B cell (primary cell): ENCODE results near the gene REN. TPM values are rescaled to one million over a fixed set of nuclear protein-coding genes. Genes with fewer than 3 reads are reported as not detected.

ENCODE experiments used
- ATAC-seq: fragments of 200-7000 bp; cut with Tn5 transposase; one replicate; pipeline ENCODE4 v1.10.0; 2021; ENCODE audit warnings: low read depth, mild to moderate bottlenecking, moderate number of reproducible peaks, moderate library complexity
- CTCF ChIA-PET: fragments of 350-600 bp; sonication (Branson Sonifier 250); formaldehyde crosslinking; loops from one replicate; lab custom pipeline; 2021; ENCODE audit warnings: antibody characterized with exemption, inconsistent platforms; lab: Charles Lee
- POLR2A ChIA-PET: fragments of 350-600 bp; sonication (Branson Sonifier 250); formaldehyde crosslinking; loops from one replicate; lab custom pipeline; 2021; ENCODE audit warnings: antibody characterized with exemption; lab: Charles Lee
- DNase-seq: peaks from one replicate; pipeline ENCODE4 v3.0.0; 2013
- H2AFZ ChIP-seq: 2 replicates; pipeline ENCODE4 v1.6.1; 2012; ENCODE audit warnings: mild to moderate bottlenecking, low read depth, low read length; ENCODE audit not compliant: insufficient read depth, poor library complexity, severe bottlenecking
- H3K27ac ChIP-seq, 2 donors: 1 replicate in 1 of 2; 2 replicates in 1 of 2; pipeline ENCODE4 v1.5.1; 2012 to 2013; ENCODE audit warnings: low read length in 2 of 2, mild to moderate bottlenecking in 2 of 2, moderate library complexity in 1 of 2
- H3K27me3 ChIP-seq, 4 experiments: fragments of 200-600 bp in 1 of 4; sonication (generic) in 1 of 4; replicated peaks in 1 of 4; 1 replicate in 2 of 4; 2 replicates in 2 of 4; pipeline versions ENCODE4 v1.6.1 to v1.7.0; 2013 to 2016; ENCODE audit warnings: low read length in 3 of 4, mild to moderate bottlenecking in 2 of 4, mixed read lengths in 1 of 4, moderate library complexity in 1 of 4; ENCODE audit not compliant: insufficient read depth in 4 of 4, control insufficient read depth in 3 of 4; ENCODE audit errors: control extremely low read depth in 1 of 4
- H3K36me3 ChIP-seq, 2 experiments: replicated peaks in 1 of 2; 1 replicate in 1 of 2; 2 replicates in 1 of 2; pipeline versions ENCODE4 v1.6.1 to v1.7.1; 2013; ENCODE audit warnings: low read length in 1 of 2; ENCODE audit not compliant: insufficient read depth in 2 of 2, control insufficient read depth in 1 of 2; ENCODE audit errors: control extremely low read depth in 1 of 2, extremely low read depth in 1 of 2
- H3K4me1 ChIP-seq, 2 donors: fragments of 200-600 bp in 1 of 2; sonication (generic) in 1 of 2; 1 replicate in 1 of 2; 2 replicates in 1 of 2; pipeline versions ENCODE4 v1.5.1 to v1.6.1; 2013 to 2017; ENCODE audit warnings: low read length in 2 of 2; ENCODE audit not compliant: control insufficient read depth in 2 of 2, insufficient read depth in 2 of 2
- H3K4me2 ChIP-seq: replicated peaks from 2 replicates; pipeline ENCODE3; 2012; ENCODE audit warnings: mild to moderate bottlenecking, low read depth, low read length; ENCODE audit not compliant: poor library complexity, severe bottlenecking
- H3K4me3 ChIP-seq, 5 experiments: fragments of 200-600 bp in 1 of 5; sonication (generic) in 1 of 5; 1 replicate in 3 of 5; 2 replicates in 2 of 5; pipeline versions ENCODE4 v1.5.1 to v1.7.0; 2011 to 2016; ENCODE audit warnings: low read length in 4 of 5, mild to moderate bottlenecking in 4 of 5, low read depth in 2 of 5, control low read depth in 1 of 5, moderate library complexity in 1 of 5; ENCODE audit not compliant: insufficient read depth in 1 of 5; ENCODE audit errors: control extremely low read depth in 1 of 5, extremely low read depth in 1 of 5
- H3K79me2 ChIP-seq: fragments of 200-600 bp; sonication (generic); one replicate; pipeline ENCODE4 v1.6.0; 2016; ENCODE audit warnings: low read length; ENCODE audit not compliant: control insufficient read depth, insufficient read depth
- H3K9ac ChIP-seq: fragments of 200-600 bp; sonication (generic); 2 replicates; pipeline ENCODE4 v1.6.1; 2017; ENCODE audit warnings: mild to moderate bottlenecking, low read length, moderate library complexity
- H3K9me3 ChIP-seq, 3 donors: one replicate each; pipeline versions ENCODE4 v1.6.1 to v1.7.1; 2013; ENCODE audit warnings: low read length in 2 of 3; ENCODE audit not compliant: control insufficient read depth in 2 of 3, insufficient read depth in 1 of 3; ENCODE audit errors: control extremely low read depth in 1 of 3
- H4K20me1 ChIP-seq: 2 replicates; pipeline ENCODE4 v1.6.0; 2012; ENCODE audit warnings: mild to moderate bottlenecking, low read length; ENCODE audit not compliant: insufficient read depth, control insufficient read depth, poor library complexity, severe bottlenecking
- H3K27ac Mint-ChIP-seq: one replicate; pipeline ENCODE4 v1.8.0; 2021; ENCODE audit warnings: mixed read lengths
- H3K27me3 Mint-ChIP-seq: one replicate; pipeline ENCODE4 v1.8.0; 2021; ENCODE audit warnings: mixed read lengths
- H3K4me1 Mint-ChIP-seq: one replicate; pipeline ENCODE4 v1.8.0; 2021; ENCODE audit warnings: mixed read lengths
- H3K4me3 Mint-ChIP-seq: one replicate; pipeline ENCODE4 v1.8.0; 2021; ENCODE audit warnings: mixed read lengths
- H3K9me3 Mint-ChIP-seq: one replicate; pipeline ENCODE4 v1.8.0; 2022; ENCODE audit warnings: mixed read lengths; ENCODE audit not compliant: insufficient read depth
- EZH2 ChIP-seq: IDR thresholded peaks from 2 replicates; pipeline ENCODE4 v1.6.1; 2012; ENCODE audit warnings: borderline replicate concordance, low read depth, mild to moderate bottlenecking, moderate library complexity, low read length; ENCODE audit not compliant: insufficient read depth, poor library complexity, severe bottlenecking
- WGBS: methylation state at CpG from one replicate; pipeline ENCODE4 v1.1.5; 2013; ENCODE audit warnings: missing lambda C conversion rate; ENCODE audit not compliant: insufficient coverage; 5-methylcytosine and 5-hydroxymethylcytosine counted together
- intact Hi-C: fragments of 100-400 bp; cut with micrococcal nuclease; formaldehyde crosslinking; loops from one replicate; pipeline ENCODE4 v1.10.0; 2022
- polyA plus RNA-seq: library from polyadenylated mRNA; depleted of rRNA; stranded (reverse); fragments of >200 nt; gene quantifications from 2 replicates; pipeline ENCODE4 v1.2.3, GENCODE V29; 2012
- total RNA-seq, 2 donors: library from RNA; stranded (reverse); fragments of 120-200 nt in 1 of 2; gene quantifications; 1 replicate in 1 of 2; 2 replicates in 1 of 2; pipeline versions ENCODE4 v1.2.3 to v1.2.4, GENCODE V29; 2013 to 2022
- TF ChIP-seq, protein P1 (sequence below): fragments of 200-600 bp; IDR thresholded peaks from one replicate; pipeline ENCODE4 v1.8.0; 2022; ENCODE audit warnings: antibody characterized with exemption, mild to moderate bottlenecking

Gene REN
- total and polyA plus RNA-seq, 2 donors (not counting 1 experiment from before 2014, with no cell fraction given), result not detected

- Histone ChIP-seq H3K4me2 (no peak overlapping the region), H3K4me1 (peaks cover 7 to 8% of the 10 kb centered on the region in 2 donors), H4K20me1 (no peaks in the 10 kb centered on the region), H3K79me2 (no peaks in the 10 kb centered on the region), H3K4me3 (no peak overlapping the region), H3K36me3 (no peaks in the 10 kb centered on the region), H3K9ac (no peak overlapping the region), H3K27me3 (peaks cover 0 to 12% (median 2%) of the 10 kb centered on the region in 4 experiments), H3K9me3 (no peaks in the 10 kb centered on the region), H2AFZ (no peak overlapping the region), H3K27ac (no peak overlapping the region)
- peaks cover 5% of the 10 kb centered on the region for H3K4me1 Mint-ChIP-seq
- ATAC-seq (no peak), DNase-seq (no peak)
- no peak overlapping the region for H3K4me3 Mint-ChIP-seq
- H3K27ac Mint-ChIP-seq, result no peak overlapping the region
- intact Hi-C loops, result loop anchor here (5.0 kb wide), 1 partner anchor 624 kb away; no protein-coding TSS in a partner anchor
- 95% methylated on average over 17 of the region's 18 CpGs for WGBS
- CTCF ChIA-PET, result no interaction called here
- TF ChIP-seq, protein P1, sequence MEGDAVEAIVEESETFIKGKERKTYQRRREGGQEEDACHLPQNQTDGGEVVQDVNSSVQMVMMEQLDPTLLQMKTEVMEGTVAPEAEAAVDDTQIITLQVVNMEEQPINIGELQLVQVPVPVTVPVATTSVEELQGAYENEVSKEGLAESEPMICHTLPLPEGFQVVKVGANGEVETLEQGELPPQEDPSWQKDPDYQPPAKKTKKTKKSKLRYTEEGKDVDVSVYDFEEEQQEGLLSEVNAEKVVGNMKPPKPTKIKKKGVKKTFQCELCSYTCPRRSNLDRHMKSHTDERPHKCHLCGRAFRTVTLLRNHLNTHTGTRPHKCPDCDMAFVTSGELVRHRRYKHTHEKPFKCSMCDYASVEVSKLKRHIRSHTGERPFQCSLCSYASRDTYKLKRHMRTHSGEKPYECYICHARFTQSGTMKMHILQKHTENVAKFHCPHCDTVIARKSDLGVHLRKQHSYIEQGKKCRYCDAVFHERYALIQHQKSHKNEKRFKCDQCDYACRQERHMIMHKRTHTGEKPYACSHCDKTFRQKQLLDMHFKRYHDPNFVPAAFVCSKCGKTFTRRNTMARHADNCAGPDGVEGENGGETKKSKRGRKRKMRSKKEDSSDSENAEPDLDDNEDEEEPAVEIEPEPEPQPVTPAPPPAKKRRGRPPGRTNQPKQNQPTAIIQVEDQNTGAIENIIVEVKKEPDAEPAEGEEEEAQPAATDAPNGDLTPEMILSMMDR, result no peak
- no peak for TF ChIP-seq EZH2
- H3K9me3 Mint-ChIP-seq, result no peaks in the 10 kb centered on the region
- H3K27me3 Mint-ChIP-seq, result peaks cover 14% of the 10 kb centered on the region
- POLR2A ChIA-PET, result no interaction called here
These were observed 40.3 kb downstream of the REN start for GRCh38 chr1:204125759-204126351.

- intact Hi-C loops, result loop anchor here (5.0 kb wide), 1 partner anchor 622 kb away; no protein-coding TSS in a partner anchor
- CTCF ChIA-PET, result no interaction called here
- H3K27me3 ChIP-seq, result peaks cover 0 to 4% (median 2%) of the 10 kb centered on the region in 4 experiments
- no peak overlapping the region for H2AFZ ChIP-seq
- DNase-seq (no peak), ATAC-seq (no peak)
- H3K4me3 Mint-ChIP-seq, result no peak overlapping the region
- WGBS, result 96% methylated on average over 22 of the region's 22 CpGs
- no peak overlapping the region for H3K9ac ChIP-seq
- no peaks in the 10 kb centered on the region for H3K36me3 ChIP-seq
- no peaks in the 10 kb centered on the region for H3K9me3 Mint-ChIP-seq
- no peak overlapping the region for H3K27ac Mint-ChIP-seq
- no peak overlapping the region for H3K4me2 ChIP-seq
- H3K27ac ChIP-seq, result no peak overlapping the region
- H3K4me3 ChIP-seq, result no peak overlapping the region
- H4K20me1 ChIP-seq, result no peaks in the 10 kb centered on the region
- peaks cover 9% of the 10 kb centered on the region for H3K27me3 Mint-ChIP-seq
- POLR2A ChIA-PET, result no interaction called here
- peaks cover 5% of the 10 kb centered on the region for H3K4me1 Mint-ChIP-seq
- peaks cover 7 to 8% of the 10 kb centered on the region in 2 donors for H3K4me1 ChIP-seq
- no peaks in the 10 kb centered on the region for H3K79me2 ChIP-seq
- TF ChIP-seq, protein P1, result no peak
- no peak for TF ChIP-seq EZH2
- no peaks in the 10 kb centered on the region for H3K9me3 ChIP-seq
These were observed 41.5 kb downstream of the REN start for GRCh38 chr1:204124639-204125038.
